Gastrocnemius medialis (tissue), 4 donors: Measurements from ENCODE around the gene GCK. TPM values are rescaled to one million over a fixed set of nuclear protein-coding genes. Genes with fewer than 3 reads are reported as not detected.

Experiments
- ATAC-seq, 2 donors: fragments of 150-250 bp; one replicate each; pipeline ENCODE4 v1.9.1; 2016
- DNase-seq, 2 donors: peaks; one replicate each; pipeline ENCODE4 v3.0.0-alpha.2; 2019
- H3K27ac ChIP-seq, 4 donors: fragments of 200-600 bp; sonication (generic); 1 replicate in 1 of 4; 2 replicates in 3 of 4; pipeline ENCODE4 v1.5.1; 2016 to 2018; ENCODE audit warnings: mild to moderate bottlenecking in 2 of 4, moderate library complexity in 1 of 4
- H3K27me3 ChIP-seq, 3 donors: fragments of 200-600 bp; sonication (generic) in 2 of 3; 1 replicate in 1 of 3; 2 replicates in 2 of 3; pipeline versions ENCODE4 v1.5.1 to v1.6.0; 2016 to 2019; ENCODE audit warnings: mild to moderate bottlenecking in 1 of 3, moderate library complexity in 1 of 3
- H3K36me3 ChIP-seq, 2 donors: fragments of 200-600 bp; sonication (generic) in 1 of 2; one replicate each; pipeline ENCODE4 v1.5.1; 2017 to 2018
- H3K4me1 ChIP-seq, 2 donors: fragments of 200-600 bp; sonication (generic) in 1 of 2; one replicate each; pipeline ENCODE4 v1.5.1; 2016 to 2017; ENCODE audit warnings: mild to moderate bottlenecking in 2 of 2
- H3K4me3 ChIP-seq, 4 donors: fragments of 200-600 bp; sonication (generic) in 3 of 4; 1 replicate in 1 of 4; 2 replicates in 3 of 4; pipeline ENCODE4 v1.5.1; 2016 to 2019; ENCODE audit warnings: mild to moderate bottlenecking in 2 of 4
- H3K9me3 ChIP-seq, 3 donors: fragments of 200-600 bp; sonication (generic) in 2 of 3; 1 replicate in 1 of 3; 2 replicates in 2 of 3; pipeline ENCODE4 v1.5.1; 2016 to 2019
- CTCF ChIP-seq, 5 experiments: fragments of 450-650 bp in 3 of 5; fragments of 200-600 bp in 2 of 5; sonication (generic) in 2 of 5; IDR thresholded peaks in 4 of 5; conservative IDR thresholded peaks in 1 of 5; 1 replicate in 4 of 5; 2 replicates in 1 of 5; pipeline ENCODE4 v1.5.1; 2016 to 2019; ENCODE audit warnings: antibody characterized with exemption in 5 of 5, mild to moderate bottlenecking in 3 of 5, moderate library complexity in 3 of 5
- POLR2A ChIP-seq, 2 donors: fragments of 450-650 bp; IDR thresholded peaks; one replicate each; pipeline ENCODE4 v1.6.1; 2017; ENCODE audit warnings: antibody characterized with exemption in 2 of 2, mild to moderate bottlenecking in 2 of 2, moderate library complexity in 2 of 2
- in situ Hi-C, 4 donors: fragments of 200-750 bp; cut with MboI; loops; one replicate each; pipeline versions ENCODE4 v1.15.0 to v1.8.0; 2017; ENCODE audit warnings: low sequenced_read_pairs in 4 of 4
- intact Hi-C: fragments of 100-400 bp; cut with DNase I; formaldehyde crosslinking; loops from one replicate; pipeline ENCODE4 v1.15.1; 2023; ENCODE audit warnings: low total_unique reads
- total RNA-seq, 4 donors: library from RNA; depleted of rRNA; stranded (reverse); fragments of >200 nt; gene quantifications; one replicate each; pipeline versions ENCODE4 v1.1.0 to v1.2.3, GENCODE V29; 2016

The GCK gene
- total RNA-seq, 4 donors from 2014 or later: 0.33 TPM; not detected in 3

- in situ Hi-C loops (no loop called here), intact Hi-C loops (loop anchor here (2.0 kb wide), 1 partner anchor 177 kb away; no protein-coding TSS in a partner anchor)
- Histone ChIP-seq H3K4me1 (peaks cover 11 to 12% of the 10 kb centered on the region in 2 donors), H3K27me3 (no peaks in the 10 kb centered on the region), H3K36me3 (no peaks in the 10 kb centered on the region), H3K27ac (no peak overlapping the region), H3K4me3 (no peak overlapping the region), H3K9me3 (no peaks in the 10 kb centered on the region)
- no peak for DNase-seq
- ATAC-seq: no peak
- TF ChIP-seq CTCF (IDR thresholded peaks at IDR 0.05 in 4 of 5, conservative IDR thresholded peaks at IDR 0.05 in 1 of 5) (no peak), POLR2A (IDR thresholded peaks at IDR 0.05) (no peak)
These were observed 8.2 kb upstream of the GCK start for GRCh38 chr7:44197474-44197873.

DNA sequence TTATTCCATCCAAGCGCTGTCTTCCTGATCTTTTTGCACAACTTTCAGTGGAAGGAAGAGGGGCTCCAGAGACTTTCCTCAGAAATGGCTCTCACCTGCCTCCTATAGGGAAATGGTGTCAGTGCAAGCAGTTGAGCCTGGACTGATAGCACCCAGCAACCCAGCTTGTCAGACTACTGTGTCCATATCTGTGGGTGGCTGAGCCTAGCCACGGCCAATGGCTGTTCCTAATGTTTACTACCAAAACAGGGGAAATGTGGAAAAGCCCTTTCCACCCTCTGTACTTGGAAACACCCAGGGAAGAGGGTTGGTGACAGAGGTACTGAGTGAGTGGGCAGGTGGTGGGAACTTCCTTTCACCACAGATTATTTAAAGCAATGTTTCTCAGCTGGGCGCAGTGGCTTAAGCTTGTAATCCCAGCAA lies 7.2 kb upstream of the GCK start:
- H3K4me3 ChIP-seq: no peak overlapping the region
- H3K27me3 ChIP-seq: no peaks in the 10 kb centered on the region
- intact Hi-C loops: loop anchor here (2.0 kb wide), 1 partner anchor 176 kb away; no protein-coding TSS in a partner anchor
- no peaks in the 10 kb centered on the region for H3K36me3 ChIP-seq
- no peaks in the 10 kb centered on the region for H3K9me3 ChIP-seq
- no peak for TF ChIP-seq POLR2A (IDR thresholded peaks at IDR 0.05)
- peak in 4 of 5 experiments; percentile 18 to 59 (median 48) for TF ChIP-seq CTCF (IDR thresholded peaks at IDR 0.05 in 4 of 5, conservative IDR thresholded peaks at IDR 0.05 in 1 of 5)
- DNase-seq (no peak), ATAC-seq (peak in 1 of 2 donors; percentile 17)
- in situ Hi-C loops: no loop called here
- no peak overlapping the region for H3K27ac ChIP-seq
- peaks cover 1 to 2% of the 10 kb centered on the region in 2 donors for H3K4me1 ChIP-seq

DNA sequence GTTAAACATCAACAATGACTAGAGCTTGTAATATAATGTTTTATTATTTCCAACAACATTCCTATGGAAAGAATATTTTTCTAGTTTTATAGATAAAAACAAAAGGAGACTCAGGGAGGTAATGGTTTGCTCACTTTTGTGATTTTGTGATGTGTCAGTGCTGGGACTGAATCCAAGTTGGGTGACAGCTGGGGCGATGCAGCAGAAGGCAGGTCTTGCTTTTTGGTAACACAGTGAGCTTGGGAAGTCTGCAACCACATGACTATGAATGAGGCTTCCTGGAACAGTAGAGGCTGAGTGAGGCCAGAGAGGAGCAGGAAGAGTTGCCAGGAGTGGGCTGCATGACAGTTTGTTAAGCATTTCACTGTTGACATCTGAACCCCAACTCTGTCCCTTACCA lies 6.7 kb upstream of the GCK start:
- ATAC-seq: no peak
- no peak for TF ChIP-seq POLR2A (IDR thresholded peaks at IDR 0.05)
- no peak for TF ChIP-seq CTCF (IDR thresholded peaks at IDR 0.05 in 4 of 5, conservative IDR thresholded peaks at IDR 0.05 in 1 of 5)
- Histone ChIP-seq H3K36me3 (no peaks in the 10 kb centered on the region), H3K27me3 (no peaks in the 10 kb centered on the region), H3K27ac (no peak overlapping the region), H3K4me1 (no peaks in the 10 kb centered on the region), H3K9me3 (no peaks in the 10 kb centered on the region), H3K4me3 (no peak overlapping the region)
- in situ Hi-C loops: no loop called here
- intact Hi-C loops: loop anchor here (2.0 kb wide), 1 partner anchor 175 kb away; no protein-coding TSS in a partner anchor
- no peak for DNase-seq

DNA sequence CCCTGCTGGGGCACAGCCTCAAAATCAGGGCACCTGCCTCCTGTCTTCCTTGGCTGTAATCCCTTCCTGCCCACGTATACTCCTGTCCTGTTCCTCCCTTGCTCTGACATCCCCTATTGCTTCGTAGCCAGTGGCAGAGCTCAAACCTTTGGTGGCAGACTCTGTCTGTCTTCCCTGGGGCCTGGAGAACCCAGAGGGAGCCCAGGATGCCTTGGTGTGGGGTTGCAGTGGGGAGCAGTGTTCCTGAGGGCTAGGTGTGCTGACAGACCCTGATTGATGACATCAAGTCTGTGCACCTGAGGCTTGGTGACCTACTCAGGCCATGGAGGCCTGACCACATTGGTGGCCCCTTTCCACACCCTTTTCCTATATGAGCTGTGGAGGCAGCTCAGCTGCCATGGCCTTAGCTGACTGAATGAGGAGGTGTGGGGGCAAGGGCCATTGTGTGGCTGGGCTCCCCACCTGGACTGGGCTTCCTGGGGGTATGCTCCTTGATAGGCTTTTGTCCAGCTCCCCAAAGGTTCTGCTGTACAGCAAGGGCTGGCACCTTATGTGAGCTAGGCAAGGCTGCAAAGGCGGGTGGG lies 5.4 kb upstream of the GCK start:
- intact Hi-C loops: no loop called here
- no peak for ATAC-seq
- in situ Hi-C loops: no loop called here
- Histone ChIP-seq H3K4me1 (no peaks in the 10 kb centered on the region), H3K4me3 (no peak overlapping the region), H3K9me3 (no peaks in the 10 kb centered on the region), H3K27ac (no peak overlapping the region), H3K27me3 (no peaks in the 10 kb centered on the region), H3K36me3 (no peaks in the 10 kb centered on the region)
- DNase-seq: no peak
- TF ChIP-seq CTCF (IDR thresholded peaks at IDR 0.05 in 4 of 5, conservative IDR thresholded peaks at IDR 0.05 in 1 of 5) (no peak), POLR2A (IDR thresholded peaks at IDR 0.05) (no peak)

GRCh38 chr7:44194069-44194468 lies 4.8 kb upstream of the GCK start:
- in situ Hi-C loops (no loop called here), intact Hi-C loops (no loop called here)
- H3K9me3 ChIP-seq: no peaks in the 10 kb centered on the region
- no peak for DNase-seq
- no peak overlapping the region for H3K4me3 ChIP-seq
- TF ChIP-seq POLR2A (IDR thresholded peaks at IDR 0.05): no peak
- no peak overlapping the region for H3K27ac ChIP-seq
- no peaks in the 10 kb centered on the region for H3K36me3 ChIP-seq
- H3K27me3 ChIP-seq: no peaks in the 10 kb centered on the region
- no peak for ATAC-seq
- H3K4me1 ChIP-seq: no peaks in the 10 kb centered on the region
